Stimulated activated CD8-positive, alpha-beta memory T cell treated with anti-CD3 and anti-CD28 coated beads, Interleukin-4, amount 100 ng/mL, for 1 hour (primary cell): ENCODE data around the gene FIP1L1.
"Not testable (repeated sequence)": the region's sequence is repeated elsewhere in the genome, so short reads cannot be mapped to it uniquely, and the experiment has no call there.

Experiments used
- DNase-seq, 2 donors: peaks; one replicate each; pipeline ENCODE4 v3.0.0-alpha.2; 2020; ENCODE audit warnings: low read depth in 2 of 2, low spot score in 1 of 2

The FIP1L1 gene

DNA sequence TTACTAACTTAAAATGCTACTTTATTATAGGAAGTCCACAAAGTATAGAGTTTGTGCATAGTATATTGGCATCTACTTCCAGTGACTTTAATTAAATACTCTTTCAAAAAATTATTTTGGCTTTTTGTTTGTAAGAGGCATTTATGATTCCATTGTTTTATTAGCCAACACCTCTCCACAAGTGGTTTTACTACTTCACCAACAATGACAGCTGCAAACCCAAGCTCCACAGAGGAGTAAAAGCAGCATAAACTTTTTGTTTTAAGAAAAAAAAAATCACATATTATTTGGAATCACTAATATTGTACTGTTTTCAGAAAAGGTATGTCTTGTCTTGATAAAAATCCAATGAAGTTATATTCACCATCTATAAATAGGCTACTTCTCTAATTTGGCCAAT is 88.5 kb downstream of the FIP1L1 start:
- no peak for DNase-seq

DNA sequence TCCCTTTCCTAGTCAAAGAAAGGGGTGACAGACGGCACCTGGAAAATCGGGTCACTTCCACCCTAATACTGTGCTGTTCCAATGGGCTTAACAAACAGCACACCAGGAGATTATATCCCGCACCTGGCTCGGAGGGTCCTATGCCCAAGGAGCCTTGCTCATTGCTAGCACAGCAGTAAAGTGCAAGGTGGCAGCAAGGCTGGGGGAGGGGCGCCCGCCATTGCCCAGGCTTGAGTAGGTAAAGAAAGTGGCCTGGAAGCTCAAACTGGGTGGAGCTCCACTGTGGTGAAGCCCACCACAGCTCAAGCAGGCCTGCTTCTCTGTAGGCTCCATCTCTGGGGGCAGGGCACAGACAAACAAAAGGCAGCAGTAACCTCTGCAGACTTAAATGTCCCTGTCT is 89.1 kb downstream of the FIP1L1 start:
- not testable (repeated sequence) for DNase-seq

DNA sequence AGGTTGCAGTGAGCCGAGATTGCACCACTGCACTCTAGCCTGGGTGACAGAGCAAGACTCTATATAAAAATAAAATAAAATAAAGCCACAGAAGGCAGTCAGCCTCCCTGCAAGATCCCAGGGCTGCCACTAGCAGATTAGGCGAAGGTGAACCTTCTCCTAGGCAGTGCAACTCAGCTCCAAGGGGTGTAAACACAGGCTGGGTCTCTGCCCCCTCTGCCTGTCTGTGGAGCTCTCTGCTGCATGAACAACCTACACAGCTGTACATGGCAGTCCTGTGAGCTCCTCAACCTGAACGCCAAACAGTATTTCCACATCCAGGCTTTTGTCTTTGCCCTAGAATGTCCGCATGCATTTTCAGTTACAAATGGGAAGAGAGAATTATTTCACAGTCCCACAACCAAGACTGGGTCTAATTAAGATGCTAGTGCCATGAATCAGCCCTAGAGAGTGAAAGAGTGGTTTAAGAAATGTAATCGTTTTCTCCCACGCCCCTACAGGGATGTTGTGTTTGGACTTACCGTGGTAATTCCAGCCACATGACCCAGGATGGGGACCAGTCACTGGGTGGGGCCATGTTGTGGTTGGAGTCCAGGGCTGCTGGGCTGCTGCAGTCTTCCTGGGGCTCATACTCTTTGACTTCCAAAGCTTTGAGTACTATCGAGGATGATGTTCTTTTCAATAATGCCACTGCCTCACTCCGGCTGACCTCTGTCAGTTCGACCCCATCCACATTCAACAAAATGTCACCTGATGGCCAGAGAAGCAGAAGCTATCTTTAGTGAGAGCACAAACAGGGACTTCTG is 99.0 kb downstream of the FIP1L1 start:
- no peak for DNase-seq

DNA sequence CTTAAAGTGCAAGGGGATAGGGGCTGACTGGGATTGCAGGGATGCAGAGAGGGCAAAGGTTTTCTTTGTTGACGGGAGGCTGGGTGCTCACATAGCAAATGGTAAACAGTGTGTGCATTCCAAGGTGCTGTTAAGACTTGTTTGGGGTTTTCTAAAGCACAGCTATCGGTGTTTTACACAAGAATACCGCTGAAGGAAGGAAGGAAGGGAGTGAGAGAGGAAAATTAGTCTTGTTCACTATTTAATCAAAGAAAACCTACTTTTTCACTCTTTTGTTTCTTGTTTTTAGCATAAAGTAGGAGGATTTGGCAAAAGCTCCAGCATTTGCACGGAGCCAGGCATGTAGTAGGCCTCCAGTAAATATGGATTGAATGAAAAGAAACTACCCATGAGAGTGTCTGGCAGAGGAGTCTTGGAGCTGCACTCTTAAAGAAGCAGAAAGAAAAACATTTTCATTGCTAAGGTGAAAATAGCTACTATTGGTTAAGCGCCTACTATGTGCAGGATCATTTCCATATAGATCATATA is 99.7 kb downstream of the FIP1L1 start:
- no peak for DNase-seq

GRCh38 chr4:53477636-53478035 is 100.2 kb downstream of the FIP1L1 start:
- DNase-seq, result no peak

GRCh38 chr4:53478671-53479456 is 101.4 kb downstream of the FIP1L1 start:
- no peak for DNase-seq

DNA sequence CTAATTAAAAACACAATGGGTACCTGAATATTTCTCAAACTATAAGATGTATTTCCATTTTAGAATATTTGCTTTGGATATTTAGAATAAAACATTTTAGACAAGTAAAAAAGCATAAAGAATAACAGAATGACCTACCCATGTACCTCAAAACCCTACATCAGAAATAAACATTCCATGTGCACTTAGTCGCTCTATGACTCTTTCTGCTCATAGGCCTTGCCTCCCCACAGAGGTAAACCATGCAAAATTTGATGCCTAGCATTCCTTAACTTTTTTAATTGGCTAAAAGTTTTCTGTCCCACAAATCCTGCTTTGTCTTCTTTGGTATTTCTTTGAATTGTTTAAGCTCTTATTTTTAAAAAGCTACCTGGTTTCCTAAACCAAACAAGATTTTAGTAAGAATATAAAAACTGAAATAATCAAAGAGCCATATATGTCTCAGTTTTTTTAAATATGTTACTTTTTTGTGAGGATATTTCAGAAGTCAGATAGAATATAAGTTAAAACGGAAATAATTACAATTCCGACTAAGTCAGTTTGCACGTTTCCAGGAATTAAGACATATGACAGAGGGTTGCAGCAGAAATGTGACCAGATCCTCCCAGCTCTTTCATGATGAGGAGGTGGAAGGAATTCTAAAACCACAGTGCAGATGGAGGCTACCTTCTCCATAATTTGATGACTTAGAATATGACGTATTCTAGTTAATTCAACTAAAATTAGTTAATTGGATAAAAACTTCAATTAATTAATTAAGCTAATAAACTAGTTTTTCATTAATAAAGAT is 102.5 kb downstream of the FIP1L1 start:
- no peak for DNase-seq

GRCh38 chr4:53480909-53481308 is 103.5 kb downstream of the FIP1L1 start:
- no peak for DNase-seq

- no peak for DNase-seq
These were observed 104.1 kb downstream of the FIP1L1 start for GRCh38 chr4:53481586-53481985.

DNA sequence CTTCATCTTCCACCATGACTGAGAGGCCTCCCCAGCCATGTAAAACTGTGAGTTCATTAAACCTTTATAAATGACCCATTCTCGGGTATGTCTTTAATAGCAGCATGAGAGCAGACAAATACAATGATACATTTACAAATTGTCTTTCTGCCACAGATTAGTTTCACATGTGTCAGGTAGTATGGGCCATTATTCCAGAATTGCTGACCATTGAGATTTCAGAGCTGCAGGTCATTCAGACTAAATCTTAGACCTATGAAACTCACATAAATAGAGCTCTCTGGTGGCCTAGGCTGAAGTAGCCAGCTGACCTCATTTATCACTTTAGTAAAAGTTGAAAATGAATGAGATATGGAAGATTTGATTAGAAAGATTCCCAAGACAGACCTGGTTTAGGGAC is 105.8 kb downstream of the FIP1L1 start:
- no peak for DNase-seq

GRCh38 chr4:53484911-53485657 is 107.6 kb downstream of the FIP1L1 start:
- DNase-seq, result no peak

- no peak for DNase-seq
These were observed 108.2 kb downstream of the FIP1L1 start for GRCh38 chr4:53485658-53486040.

DNA sequence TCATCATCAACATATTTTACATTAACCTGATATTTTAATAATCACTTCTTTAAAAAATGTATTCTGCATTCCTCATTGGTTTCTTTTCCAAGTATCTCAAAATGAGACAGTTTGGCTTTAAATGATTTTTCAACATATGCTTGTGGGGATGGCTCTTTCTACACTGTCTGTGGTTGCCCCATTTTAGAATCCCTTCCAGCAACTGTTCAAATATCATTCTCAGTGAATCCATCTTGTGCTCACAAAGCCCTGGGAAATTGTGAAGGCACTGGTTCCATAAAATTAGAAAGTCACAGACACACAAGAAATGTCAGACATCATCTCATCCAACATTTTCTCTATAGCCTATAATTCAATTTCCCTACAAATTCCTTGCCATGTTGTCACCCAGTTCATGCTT is 110.3 kb downstream of the FIP1L1 start:
- DNase-seq, result no peak

GRCh38 chr4:53489279-53489889 is 111.9 kb downstream of the FIP1L1 start:
- DNase-seq, result no peak

GRCh38 chr4:53490161-53490956 is 112.9 kb downstream of the FIP1L1 start:
- no peak for DNase-seq

GRCh38 chr4:53490965-53491622 is 113.7 kb downstream of the FIP1L1 start:
- DNase-seq, result no peak

- no peak for DNase-seq
These were observed 117.4 kb downstream of the FIP1L1 start for GRCh38 chr4:53494851-53495250.

DNA sequence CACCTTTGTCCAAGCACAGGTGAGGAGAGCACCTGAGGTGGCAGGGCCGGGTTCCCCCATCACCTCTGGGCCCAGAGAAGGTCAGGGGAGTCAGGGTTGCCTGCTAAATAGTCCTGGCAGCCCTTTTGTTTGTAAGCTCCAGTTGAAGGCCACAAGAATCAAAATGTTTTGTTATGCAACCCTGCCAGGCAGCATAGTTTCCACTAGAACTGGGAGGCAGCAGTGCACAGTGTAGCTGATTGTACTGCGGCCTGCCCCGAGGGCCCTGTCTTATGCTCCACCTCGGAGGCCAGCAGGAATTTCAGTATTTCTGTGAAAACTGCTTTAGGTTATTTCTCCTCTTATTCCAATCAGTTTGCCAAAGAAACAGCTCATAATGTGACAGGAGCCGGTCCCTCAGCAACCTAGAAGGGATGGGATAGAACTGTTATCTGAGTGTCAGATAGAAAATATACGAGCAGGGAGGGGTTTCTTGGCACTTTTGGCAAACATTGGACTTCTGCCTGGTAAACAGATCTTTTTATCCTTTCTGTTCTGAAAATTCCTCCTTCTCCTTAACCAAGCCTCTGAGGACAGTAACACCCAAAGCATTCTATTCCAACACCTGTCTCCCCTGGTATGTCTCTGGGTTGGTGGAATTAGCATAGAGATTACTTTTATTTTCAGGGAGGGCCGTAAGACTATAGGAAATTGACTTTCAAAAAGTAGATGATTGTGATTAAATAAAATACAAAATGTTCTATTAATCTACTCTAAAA is 120.2 kb downstream of the FIP1L1 start:
- no peak for DNase-seq
